ENCODE results near the gene JAK1.

DNA sequence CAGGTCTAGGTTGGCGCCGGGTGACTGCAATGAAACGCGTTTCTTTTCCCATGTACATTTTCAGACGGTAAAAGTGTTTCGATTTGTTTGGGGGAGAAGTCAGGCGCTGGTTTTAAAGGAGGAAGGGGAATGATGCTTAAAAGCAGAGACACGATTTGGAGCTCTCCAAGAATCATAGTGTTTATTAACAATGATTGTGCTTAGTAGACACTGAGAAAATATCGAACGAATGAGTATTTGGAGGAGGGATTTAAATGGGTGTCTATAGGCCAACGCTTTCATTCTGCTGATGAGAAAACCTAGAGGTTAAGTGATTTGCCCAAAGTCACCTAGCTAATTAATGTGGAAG, 36.9 kb upstream of the JAK1 start:
- TF ChIP-seq BACH1 (IDR thresholded peaks at IDR 0.05; ENCODE audit: low read length) = no peak
- TF ChIP-seq POU5F1 (IDR thresholded peaks at IDR 0.05; ENCODE audit: low read depth, low read length) = no peak
- TF ChIP-seq, protein P1, sequence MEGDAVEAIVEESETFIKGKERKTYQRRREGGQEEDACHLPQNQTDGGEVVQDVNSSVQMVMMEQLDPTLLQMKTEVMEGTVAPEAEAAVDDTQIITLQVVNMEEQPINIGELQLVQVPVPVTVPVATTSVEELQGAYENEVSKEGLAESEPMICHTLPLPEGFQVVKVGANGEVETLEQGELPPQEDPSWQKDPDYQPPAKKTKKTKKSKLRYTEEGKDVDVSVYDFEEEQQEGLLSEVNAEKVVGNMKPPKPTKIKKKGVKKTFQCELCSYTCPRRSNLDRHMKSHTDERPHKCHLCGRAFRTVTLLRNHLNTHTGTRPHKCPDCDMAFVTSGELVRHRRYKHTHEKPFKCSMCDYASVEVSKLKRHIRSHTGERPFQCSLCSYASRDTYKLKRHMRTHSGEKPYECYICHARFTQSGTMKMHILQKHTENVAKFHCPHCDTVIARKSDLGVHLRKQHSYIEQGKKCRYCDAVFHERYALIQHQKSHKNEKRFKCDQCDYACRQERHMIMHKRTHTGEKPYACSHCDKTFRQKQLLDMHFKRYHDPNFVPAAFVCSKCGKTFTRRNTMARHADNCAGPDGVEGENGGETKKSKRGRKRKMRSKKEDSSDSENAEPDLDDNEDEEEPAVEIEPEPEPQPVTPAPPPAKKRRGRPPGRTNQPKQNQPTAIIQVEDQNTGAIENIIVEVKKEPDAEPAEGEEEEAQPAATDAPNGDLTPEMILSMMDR (IDR thresholded peaks at IDR 0.05; ENCODE audit: control extremely low read depth in 1 of 3, insufficient read depth in 1 of 3, low read depth in 1 of 3, low read length in 3 of 3) = no peak
- TF ChIP-seq, protein P2, sequence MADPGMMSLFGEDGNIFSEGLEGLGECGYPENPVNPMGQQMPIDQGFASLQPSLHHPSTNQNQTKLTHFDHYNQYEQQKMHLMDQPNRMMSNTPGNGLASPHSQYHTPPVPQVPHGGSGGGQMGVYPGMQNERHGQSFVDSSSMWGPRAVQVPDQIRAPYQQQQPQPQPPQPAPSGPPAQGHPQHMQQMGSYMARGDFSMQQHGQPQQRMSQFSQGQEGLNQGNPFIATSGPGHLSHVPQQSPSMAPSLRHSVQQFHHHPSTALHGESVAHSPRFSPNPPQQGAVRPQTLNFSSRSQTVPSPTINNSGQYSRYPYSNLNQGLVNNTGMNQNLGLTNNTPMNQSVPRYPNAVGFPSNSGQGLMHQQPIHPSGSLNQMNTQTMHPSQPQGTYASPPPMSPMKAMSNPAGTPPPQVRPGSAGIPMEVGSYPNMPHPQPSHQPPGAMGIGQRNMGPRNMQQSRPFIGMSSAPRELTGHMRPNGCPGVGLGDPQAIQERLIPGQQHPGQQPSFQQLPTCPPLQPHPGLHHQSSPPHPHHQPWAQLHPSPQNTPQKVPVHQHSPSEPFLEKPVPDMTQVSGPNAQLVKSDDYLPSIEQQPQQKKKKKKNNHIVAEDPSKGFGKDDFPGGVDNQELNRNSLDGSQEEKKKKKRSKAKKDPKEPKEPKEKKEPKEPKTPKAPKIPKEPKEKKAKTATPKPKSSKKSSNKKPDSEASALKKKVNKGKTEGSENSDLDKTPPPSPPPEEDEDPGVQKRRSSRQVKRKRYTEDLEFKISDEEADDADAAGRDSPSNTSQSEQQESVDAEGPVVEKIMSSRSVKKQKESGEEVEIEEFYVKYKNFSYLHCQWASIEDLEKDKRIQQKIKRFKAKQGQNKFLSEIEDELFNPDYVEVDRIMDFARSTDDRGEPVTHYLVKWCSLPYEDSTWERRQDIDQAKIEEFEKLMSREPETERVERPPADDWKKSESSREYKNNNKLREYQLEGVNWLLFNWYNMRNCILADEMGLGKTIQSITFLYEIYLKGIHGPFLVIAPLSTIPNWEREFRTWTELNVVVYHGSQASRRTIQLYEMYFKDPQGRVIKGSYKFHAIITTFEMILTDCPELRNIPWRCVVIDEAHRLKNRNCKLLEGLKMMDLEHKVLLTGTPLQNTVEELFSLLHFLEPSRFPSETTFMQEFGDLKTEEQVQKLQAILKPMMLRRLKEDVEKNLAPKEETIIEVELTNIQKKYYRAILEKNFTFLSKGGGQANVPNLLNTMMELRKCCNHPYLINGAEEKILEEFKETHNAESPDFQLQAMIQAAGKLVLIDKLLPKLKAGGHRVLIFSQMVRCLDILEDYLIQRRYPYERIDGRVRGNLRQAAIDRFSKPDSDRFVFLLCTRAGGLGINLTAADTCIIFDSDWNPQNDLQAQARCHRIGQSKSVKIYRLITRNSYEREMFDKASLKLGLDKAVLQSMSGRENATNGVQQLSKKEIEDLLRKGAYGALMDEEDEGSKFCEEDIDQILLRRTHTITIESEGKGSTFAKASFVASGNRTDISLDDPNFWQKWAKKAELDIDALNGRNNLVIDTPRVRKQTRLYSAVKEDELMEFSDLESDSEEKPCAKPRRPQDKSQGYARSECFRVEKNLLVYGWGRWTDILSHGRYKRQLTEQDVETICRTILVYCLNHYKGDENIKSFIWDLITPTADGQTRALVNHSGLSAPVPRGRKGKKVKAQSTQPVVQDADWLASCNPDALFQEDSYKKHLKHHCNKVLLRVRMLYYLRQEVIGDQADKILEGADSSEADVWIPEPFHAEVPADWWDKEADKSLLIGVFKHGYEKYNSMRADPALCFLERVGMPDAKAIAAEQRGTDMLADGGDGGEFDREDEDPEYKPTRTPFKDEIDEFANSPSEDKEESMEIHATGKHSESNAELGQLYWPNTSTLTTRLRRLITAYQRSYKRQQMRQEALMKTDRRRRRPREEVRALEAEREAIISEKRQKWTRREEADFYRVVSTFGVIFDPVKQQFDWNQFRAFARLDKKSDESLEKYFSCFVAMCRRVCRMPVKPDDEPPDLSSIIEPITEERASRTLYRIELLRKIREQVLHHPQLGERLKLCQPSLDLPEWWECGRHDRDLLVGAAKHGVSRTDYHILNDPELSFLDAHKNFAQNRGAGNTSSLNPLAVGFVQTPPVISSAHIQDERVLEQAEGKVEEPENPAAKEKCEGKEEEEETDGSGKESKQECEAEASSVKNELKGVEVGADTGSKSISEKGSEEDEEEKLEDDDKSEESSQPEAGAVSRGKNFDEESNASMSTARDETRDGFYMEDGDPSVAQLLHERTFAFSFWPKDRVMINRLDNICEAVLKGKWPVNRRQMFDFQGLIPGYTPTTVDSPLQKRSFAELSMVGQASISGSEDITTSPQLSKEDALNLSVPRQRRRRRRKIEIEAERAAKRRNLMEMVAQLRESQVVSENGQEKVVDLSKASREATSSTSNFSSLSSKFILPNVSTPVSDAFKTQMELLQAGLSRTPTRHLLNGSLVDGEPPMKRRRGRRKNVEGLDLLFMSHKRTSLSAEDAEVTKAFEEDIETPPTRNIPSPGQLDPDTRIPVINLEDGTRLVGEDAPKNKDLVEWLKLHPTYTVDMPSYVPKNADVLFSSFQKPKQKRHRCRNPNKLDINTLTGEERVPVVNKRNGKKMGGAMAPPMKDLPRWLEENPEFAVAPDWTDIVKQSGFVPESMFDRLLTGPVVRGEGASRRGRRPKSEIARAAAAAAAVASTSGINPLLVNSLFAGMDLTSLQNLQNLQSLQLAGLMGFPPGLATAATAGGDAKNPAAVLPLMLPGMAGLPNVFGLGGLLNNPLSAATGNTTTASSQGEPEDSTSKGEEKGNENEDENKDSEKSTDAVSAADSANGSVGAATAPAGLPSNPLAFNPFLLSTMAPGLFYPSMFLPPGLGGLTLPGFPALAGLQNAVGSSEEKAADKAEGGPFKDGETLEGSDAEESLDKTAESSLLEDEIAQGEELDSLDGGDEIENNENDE (IDR thresholded peaks at IDR 0.05; ENCODE audit: insufficient replicate concordance, low read length) = no peak

Data from H1 (cell line).